Neural cell (in vitro differentiated cells): Measurements from ENCODE around the gene LPAR3. TPM values are rescaled to one million over a fixed set of nuclear protein-coding genes. Genes with fewer than 3 reads are reported as not detected.

ENCODE experiments used
- H2AFZ ChIP-seq: fragments of 200-600, 300-800 bp; sonication (generic), shearing (Covaris generic); 2 replicates; pipeline ENCODE4 v1.6.0; 2014; ENCODE audit warnings: low read depth, mild to moderate bottlenecking, antibody characterized with exemption, low read length, moderate library complexity
- H3F3A ChIP-seq: fragments of 200-600 bp; shearing (Covaris generic); 2 replicates; pipeline ENCODE4 v1.6.1; 2016; ENCODE audit warnings: mild to moderate bottlenecking, moderate library complexity, mixed read lengths, antibody characterized with exemption, low read length; ENCODE audit not compliant: insufficient read depth, poor library complexity, severe bottlenecking
- H3K27ac ChIP-seq: fragments of 200-600, 300-800 bp; sonication (generic), shearing (Covaris generic); 2 replicates; pipeline ENCODE4 v1.5.1; 2014; ENCODE audit warnings: mild to moderate bottlenecking, low read length, moderate library complexity
- H3K27me3 ChIP-seq: fragments of 300-800, 200-600 bp; sonication (generic), shearing (Covaris generic); 2 replicates; pipeline ENCODE4 v1.6.0; 2014; ENCODE audit warnings: mild to moderate bottlenecking, low read depth, low read length, moderate library complexity; ENCODE audit not compliant: insufficient read depth
- H3K36me3 ChIP-seq: fragments of 300-800, 200-600 bp; sonication (generic), shearing (Covaris generic); 2 replicates; pipeline ENCODE4 v1.5.1; 2014; ENCODE audit warnings: mild to moderate bottlenecking, antibody characterized with exemption, low read length, moderate library complexity; ENCODE audit not compliant: insufficient read depth
- H3K4me2 ChIP-seq: fragments of 300-800, 200-600 bp; sonication (generic), shearing (Covaris generic); 2 replicates; pipeline ENCODE4 v1.6.0; 2014; ENCODE audit warnings: mild to moderate bottlenecking, low read length
- H3K4me3 ChIP-seq: fragments of 300-800, 200-600 bp; sonication (generic), shearing (Covaris generic); 2 replicates; pipeline ENCODE4 v1.5.1; 2014; ENCODE audit warnings: mild to moderate bottlenecking, low read length, moderate library complexity
- H3K79me2 ChIP-seq: fragments of 200-600 bp; shearing (Covaris generic); replicated peaks from 2 replicates; pipeline ENCODE4 v1.6.0; 2014; ENCODE audit warnings: mild to moderate bottlenecking, low read length, moderate library complexity; ENCODE audit not compliant: insufficient read depth
- H3K9ac ChIP-seq: fragments of 300-800, 200-600 bp; sonication (generic), shearing (Covaris generic); 2 replicates; pipeline ENCODE4 v1.6.1; 2016; ENCODE audit warnings: mild to moderate bottlenecking, low read length, mixed read lengths
- H3K9me2 ChIP-seq: fragments of 200-600 bp; shearing (Covaris generic); 2 replicates; pipeline ENCODE4 v1.6.1; 2016; ENCODE audit warnings: mild to moderate bottlenecking, low read length, mixed read lengths; ENCODE audit not compliant: insufficient read depth
- H3K9me3 ChIP-seq: fragments of 200-600, 300-800 bp; sonication (generic), shearing (Covaris generic); 2 replicates; pipeline ENCODE4 v1.6.1; 2016; ENCODE audit warnings: mild to moderate bottlenecking, mixed run types, low read length, moderate library complexity, mixed read lengths
- H4K20me1 ChIP-seq: fragments of 200-600 bp; shearing (Covaris generic); 2 replicates; pipeline ENCODE4 v1.6.1; 2016; ENCODE audit warnings: mild to moderate bottlenecking, mixed run types; ENCODE audit not compliant: insufficient read depth
- CTCF ChIP-seq: fragments of 450-650 bp; IDR thresholded peaks from 2 replicates; pipeline ENCODE4 v1.5.1; 2014; ENCODE audit warnings: antibody characterized with exemption, mild to moderate bottlenecking, moderate library complexity; ENCODE audit not compliant: poor library complexity, severe bottlenecking
- EP300 ChIP-seq: fragments of 450-650 bp; conservative IDR thresholded peaks from 2 replicates; pipeline ENCODE4 v1.6.1; 2014; ENCODE audit warnings: antibody characterized with exemption, mild to moderate bottlenecking, moderate library complexity; ENCODE audit not compliant: poor library complexity, severe bottlenecking
- EZH2 ChIP-seq: fragments of 200-600, 300-800 bp; shearing (Covaris generic), sonication (generic); IDR thresholded peaks from 2 replicates; pipeline ENCODE4 v1.6.1; 2014; ENCODE audit warnings: antibody characterized with exemption, low read length, borderline replicate concordance, mild to moderate bottlenecking; ENCODE audit not compliant: insufficient read depth, poor library complexity, severe bottlenecking
- MXI1 ChIP-seq: fragments of 450-650 bp; conservative IDR thresholded peaks from 2 replicates; pipeline ENCODE4 v1.6.1; 2014; ENCODE audit warnings: antibody characterized with exemption, mild to moderate bottlenecking; ENCODE audit not compliant: poor library complexity, severe bottlenecking
- POLR2AphosphoS5 ChIP-seq: IDR thresholded peaks from 2 replicates; pipeline ENCODE4 v1.6.1; 2012
- RAD21 ChIP-seq: fragments of 450-650 bp; conservative IDR thresholded peaks from 2 replicates; pipeline ENCODE4 v1.6.1; 2014; ENCODE audit warnings: antibody characterized with exemption, mild to moderate bottlenecking, moderate library complexity
- REST ChIP-seq: IDR thresholded peaks from 2 replicates; pipeline ENCODE4 v1.6.1; 2012; ENCODE audit warnings: borderline replicate concordance
- SMC3 ChIP-seq: fragments of 450-650 bp; conservative IDR thresholded peaks from 2 replicates; pipeline ENCODE4 v1.6.1; 2014; ENCODE audit warnings: antibody characterized with exemption, mild to moderate bottlenecking, moderate library complexity; ENCODE audit not compliant: poor library complexity
- TAF1 ChIP-seq: IDR thresholded peaks from 2 replicates; pipeline ENCODE4 v1.6.1; 2012; ENCODE audit warnings: low read depth
- polyA plus RNA-seq: library from polyadenylated mRNA; depleted of rRNA; stranded (reverse); fragments of >200 nt; gene quantifications from 2 replicates; pipeline ENCODE4 v1.2.3, GENCODE V29; 2014

Gene LPAR3
- polyA plus RNA-seq, 1 donor from 2014 or later: not detected

GRCh38 chr1:84896279-84896678 lies 3.3 kb upstream of the LPAR3 start:
- H2AFZ ChIP-seq: no peak overlapping the region
- H3K9me3 ChIP-seq: no peaks in the 10 kb centered on the region
- H4K20me1 ChIP-seq: no peaks in the 10 kb centered on the region
- no peak overlapping the region for H3K27ac ChIP-seq
- H3K36me3 ChIP-seq: no peaks in the 10 kb centered on the region
- no peaks in the 10 kb centered on the region for H3F3A ChIP-seq
- H3K9me2 ChIP-seq: no peaks in the 10 kb centered on the region
- no peak overlapping the region for H3K9ac ChIP-seq
- TF ChIP-seq POLR2AphosphoS5 (no peak), CTCF (no peak)
- peaks cover 42% of the 10 kb centered on the region for H3K27me3 ChIP-seq
- H3K4me2 ChIP-seq: no peak overlapping the region
- no peak overlapping the region for H3K4me3 ChIP-seq
- H3K79me2 ChIP-seq: no peaks in the 10 kb centered on the region

- Histone ChIP-seq H3K27me3 (peaks cover 48% of the 10 kb centered on the region), H3K9ac (no peak overlapping the region), H2AFZ (no peak overlapping the region), H3K36me3 (no peaks in the 10 kb centered on the region), H3F3A (no peaks in the 10 kb centered on the region), H3K9me2 (no peaks in the 10 kb centered on the region), H3K4me2 (no peak overlapping the region), H3K4me3 (no peak overlapping the region), H4K20me1 (no peaks in the 10 kb centered on the region), H3K9me3 (no peaks in the 10 kb centered on the region), H3K27ac (no peak overlapping the region), H3K79me2 (no peaks in the 10 kb centered on the region)
- TF ChIP-seq TAF1 (no peak), EP300 (no peak), MXI1 (no peak), POLR2AphosphoS5 (no peak), EZH2 (no peak), SMC3 (no peak), REST (no peak), CTCF (no peak), RAD21 (no peak)
These were observed 2.4 kb downstream of the LPAR3 start for GRCh38 chr1:84890566-84890965.
